Heart left ventricle (tissue), 16 donors: Measurements from ENCODE around the gene SSH2. TPM values are rescaled to one million over a fixed set of nuclear protein-coding genes. Genes with fewer than 3 reads are reported as not detected.

Experiments
- ATAC-seq, 4 donors: fragments of 200-7000 bp; cut with Tn5 transposase; one replicate each; pipeline ENCODE4 v1.9.1; 2020 to 2022; ENCODE audit warnings: moderate library complexity in 4 of 4, mild to moderate bottlenecking in 3 of 4, moderate number of reproducible peaks in 1 of 4
- DNase-seq, 5 donors: peaks; one replicate each; pipeline ENCODE4 v3.0.0-alpha.2; 2020
- H3K27ac ChIP-seq, 12 donors: fragments of 200-600 bp; sonication (generic) in 4 of 12; one replicate each; pipeline versions ENCODE4 v1.5.0 to v1.8.0; 2016 to 2022; ENCODE audit warnings: mild to moderate bottlenecking in 2 of 12
- H3K27me3 ChIP-seq, 9 donors: fragments of 200-600 bp; sonication (generic) in 2 of 9; one replicate each; pipeline versions ENCODE4 v1.5.1 to v1.8.0; 2016 to 2022; ENCODE audit warnings: mild to moderate bottlenecking in 3 of 9
- H3K36me3 ChIP-seq, 9 donors: fragments of 200-600 bp; sonication (generic) in 2 of 9; one replicate each; pipeline versions ENCODE4 v1.5.0 to v1.8.0; 2018 to 2022; ENCODE audit warnings: mild to moderate bottlenecking in 2 of 9
- H3K4me1 ChIP-seq, 12 donors: fragments of 200-600 bp; sonication (generic) in 4 of 12; one replicate each; pipeline versions ENCODE4 v1.5.0 to v1.8.0; 2016 to 2022; ENCODE audit warnings: mild to moderate bottlenecking in 3 of 12
- H3K4me3 ChIP-seq, 12 donors: fragments of 200-600 bp; sonication (generic) in 4 of 12; one replicate each; pipeline versions ENCODE4 v1.5.0 to v1.8.0; 2017 to 2022; ENCODE audit warnings: mild to moderate bottlenecking in 9 of 12, moderate library complexity in 4 of 12
- H3K9me3 ChIP-seq, 12 donors: fragments of 200-600 bp; sonication (generic) in 4 of 12; one replicate each; pipeline versions ENCODE4 v1.5.0 to v1.8.0; 2016 to 2022; ENCODE audit warnings: mild to moderate bottlenecking in 1 of 12
- POLR2A ChIP-seq, 2 donors: fragments of 450-650 bp; IDR thresholded peaks; one replicate each; pipeline ENCODE4 v1.6.1; 2017; ENCODE audit warnings: antibody characterized with exemption in 2 of 2, mild to moderate bottlenecking in 2 of 2, moderate library complexity in 2 of 2
- WGBS, 4 donors: extraction: QIAGEN DNeasy Blood & Tissue Kit in 2 of 4; methylation state at CpG; one replicate each; pipeline versions ENCODE4 v1.1.5 to v1.1.7; 2013 to 2018; 5-methylcytosine and 5-hydroxymethylcytosine counted together
- intact Hi-C, 10 donors: fragments of 100-400 bp; cut with DNase I; formaldehyde crosslinking; loops; one replicate each; pipeline versions ENCODE4 v1.11.1 to v1.14.2; 2022
- polyA plus RNA-seq, 2 donors: library from polyadenylated mRNA; stranded (reverse); fragments of 200-250 nt; gene quantifications; one replicate each; pipeline ENCODE4 v1.2.3, GENCODE V29; 2013
- total RNA-seq, 9 donors: library from RNA; depleted of rRNA in 2 of 9; stranded (reverse); fragments of >200 nt in 2 of 9; fragmentation: NEBNext Ultra II Directional in 3 of 9; extraction: Animal tissue kit (Norgen Biotek cat#: 25700) in 3 of 9; gene quantifications; one replicate each; pipeline versions ENCODE4 v1.1.0 to v1.2.4, GENCODE V29; 2016 to 2023
- TF ChIP-seq, protein P1 (sequence below), 12 donors: fragments of 200-600 bp; sonication (generic) in 4 of 12; IDR thresholded peaks; one replicate each; pipeline versions ENCODE4 v1.5.0 to v1.8.0; 2018 to 2022; ENCODE audit warnings: antibody characterized with exemption in 12 of 12, mild to moderate bottlenecking in 5 of 12
- donor health status: ischemic (EF 13 %, LVEDD 7.1; RV severe dilation, severe dysfunction).
- donor health status: healthy with polysubstance abuse.
- donor health status: DM: no; HTN: yes; CAD: no.
- donor health status: DM: no; HTN: no; CAD: no.
- donor health status: ischemic (EF 25% LVEDD 6.9; RV normal size, moderate dysfunction).
- donor health status: ischemic (EF 25% LVEDD 5.7; RV mildly dilated, moderate dysfunction).
- donor health status: healthy.
- donor health status: DM: yes; HTN: yes; CAD: no.
- donor health status: ischemic (EF 35%, LVEDD 5.7; RV mildly dilated, moderate dysfunction).
- donor health status: nonischemic (EF 11% LVEDD 7.7; RV severe dilation, severe dysfunction).
- donor health status: DM: yes; HTN: yes; CAD: no.
- donor health status: PGD.
- donor health status: ischemic (EF 29% LVEDD 5.4; RV normal size, mild dysfunction).
- donor health status: nonischemic (EF 23%, LVEDD 6.1; RV moderate dilation, normal function).

SSH2 gene
- total and polyA plus RNA-seq, 11 donors, result 20.8 to 46.7 (median 36.6) TPM

GRCh38 chr17:29665481-29665810 lies 264.6 kb downstream of the SSH2 start:
- Histone ChIP-seq H3K9me3 (no peaks in the 10 kb centered on the region), H3K27ac (peak overlapping the region in 8 of 12 donors; percentile 19 to 86 (median 54)), H3K36me3 (peaks cover 0 to 92% (median 51%) of the 10 kb centered on the region in 9 donors), H3K27me3 (no peaks in the 10 kb centered on the region), H3K4me3 (no peak overlapping the region), H3K4me1 (peaks cover 0 to 59% (median 26%) of the 10 kb centered on the region in 12 donors)
- 12 to 29% (median 23%) methylated on average over 1 of the region's 1 CpG for WGBS, 4 donors
- no peak for TF ChIP-seq POLR2A (IDR thresholded peaks at IDR 0.05)
- TF ChIP-seq, protein P1, sequence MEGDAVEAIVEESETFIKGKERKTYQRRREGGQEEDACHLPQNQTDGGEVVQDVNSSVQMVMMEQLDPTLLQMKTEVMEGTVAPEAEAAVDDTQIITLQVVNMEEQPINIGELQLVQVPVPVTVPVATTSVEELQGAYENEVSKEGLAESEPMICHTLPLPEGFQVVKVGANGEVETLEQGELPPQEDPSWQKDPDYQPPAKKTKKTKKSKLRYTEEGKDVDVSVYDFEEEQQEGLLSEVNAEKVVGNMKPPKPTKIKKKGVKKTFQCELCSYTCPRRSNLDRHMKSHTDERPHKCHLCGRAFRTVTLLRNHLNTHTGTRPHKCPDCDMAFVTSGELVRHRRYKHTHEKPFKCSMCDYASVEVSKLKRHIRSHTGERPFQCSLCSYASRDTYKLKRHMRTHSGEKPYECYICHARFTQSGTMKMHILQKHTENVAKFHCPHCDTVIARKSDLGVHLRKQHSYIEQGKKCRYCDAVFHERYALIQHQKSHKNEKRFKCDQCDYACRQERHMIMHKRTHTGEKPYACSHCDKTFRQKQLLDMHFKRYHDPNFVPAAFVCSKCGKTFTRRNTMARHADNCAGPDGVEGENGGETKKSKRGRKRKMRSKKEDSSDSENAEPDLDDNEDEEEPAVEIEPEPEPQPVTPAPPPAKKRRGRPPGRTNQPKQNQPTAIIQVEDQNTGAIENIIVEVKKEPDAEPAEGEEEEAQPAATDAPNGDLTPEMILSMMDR (IDR thresholded peaks at IDR 0.05), result no peak
- intact Hi-C loops, result no loop called here
- ATAC-seq (no peak), DNase-seq (no peak)

GRCh38 chr17:29664743-29665480 lies 265.1 kb downstream of the SSH2 start:
- 43 to 55% (median 49%) methylated on average over 2 of the region's 2 CpGs for WGBS, 4 donors
- ATAC-seq, result peak in 2 of 4 donors; percentile 22 to 27
- no peaks in the 10 kb centered on the region for H3K27me3 ChIP-seq
- no peak overlapping the region for H3K4me3 ChIP-seq
- intact Hi-C loops, result no loop called here
- peaks cover 0 to 59% (median 26%) of the 10 kb centered on the region in 12 donors for H3K4me1 ChIP-seq
- peak overlapping the region in 9 of 12 donors; percentile 19 to 86 (median 52) for H3K27ac ChIP-seq
- no peaks in the 10 kb centered on the region for H3K9me3 ChIP-seq
- TF ChIP-seq POLR2A (IDR thresholded peaks at IDR 0.05), result no peak
- TF ChIP-seq, protein P1 (IDR thresholded peaks at IDR 0.05), result no peak
- peaks cover 0 to 93% (median 49%) of the 10 kb centered on the region in 9 donors for H3K36me3 ChIP-seq
- DNase-seq, result no peak

- intact Hi-C loops, result no loop called here
These were observed 266.9 kb downstream of the SSH2 start for GRCh38 chr17:29663155-29663554.

GRCh38 chr17:29661213-29661612 lies 268.8 kb downstream of the SSH2 start:
- Histone ChIP-seq H3K27me3 (no peaks in the 10 kb centered on the region), H3K4me3 (no peak overlapping the region), H3K36me3 (peaks cover 0 to 92% (median 50%) of the 10 kb centered on the region in 9 donors), H3K9me3 (no peaks in the 10 kb centered on the region), H3K27ac (peak overlapping the region in 5 of 12 donors; percentile 24 to 48 (median 32)), H3K4me1 (peaks cover 0 to 44% (median 19%) of the 10 kb centered on the region in 12 donors)
- TF ChIP-seq POLR2A (IDR thresholded peaks at IDR 0.05), result no peak
- TF ChIP-seq, protein P1 (IDR thresholded peaks at IDR 0.05), result no peak
- intact Hi-C loops, result no loop called here
- no peak for DNase-seq
- peak in 2 of 4 donors; percentile 48 to 54 for ATAC-seq
- 44 to 51% (median 47%) methylated on average over 2 of the region's 2 CpGs for WGBS, 4 donors

More at GRCh38 chr17:29663155-29663554, 266.9 kb downstream of the SSH2 start:
- peak in 2 of 4 donors; percentile 23 to 41 for ATAC-seq
- TF ChIP-seq, protein P1 (IDR thresholded peaks at IDR 0.05), result no peak
- TF ChIP-seq POLR2A (IDR thresholded peaks at IDR 0.05), result no peak
- WGBS, 4 donors, result 10 to 30% (median 17%) methylated on average over 1 of the region's 1 CpG
- Histone ChIP-seq H3K36me3 (peaks cover 0 to 94% (median 55%) of the 10 kb centered on the region in 9 donors), H3K27me3 (no peaks in the 10 kb centered on the region), H3K9me3 (no peaks in the 10 kb centered on the region), H3K27ac (peak overlapping the region in 9 of 12 donors; percentile 15 to 62 (median 44)), H3K4me3 (no peak overlapping the region), H3K4me1 (peaks cover 0 to 53% (median 24%) of the 10 kb centered on the region in 12 donors)
- peak in 1 of 5 donors; percentile 41 for DNase-seq
